ENCODE results near the gene OR4K5. TPM values are rescaled to one million over a fixed set of nuclear protein-coding genes. Genes with fewer than 3 reads are reported as not detected.
"Not testable (repeated sequence)": the region's sequence is repeated elsewhere in the genome, so short reads cannot be mapped to it uniquely, and the experiment has no call there.

OR4K5 gene
- total RNA-seq, 1 donor from 2014 or later = not detected

DNA sequence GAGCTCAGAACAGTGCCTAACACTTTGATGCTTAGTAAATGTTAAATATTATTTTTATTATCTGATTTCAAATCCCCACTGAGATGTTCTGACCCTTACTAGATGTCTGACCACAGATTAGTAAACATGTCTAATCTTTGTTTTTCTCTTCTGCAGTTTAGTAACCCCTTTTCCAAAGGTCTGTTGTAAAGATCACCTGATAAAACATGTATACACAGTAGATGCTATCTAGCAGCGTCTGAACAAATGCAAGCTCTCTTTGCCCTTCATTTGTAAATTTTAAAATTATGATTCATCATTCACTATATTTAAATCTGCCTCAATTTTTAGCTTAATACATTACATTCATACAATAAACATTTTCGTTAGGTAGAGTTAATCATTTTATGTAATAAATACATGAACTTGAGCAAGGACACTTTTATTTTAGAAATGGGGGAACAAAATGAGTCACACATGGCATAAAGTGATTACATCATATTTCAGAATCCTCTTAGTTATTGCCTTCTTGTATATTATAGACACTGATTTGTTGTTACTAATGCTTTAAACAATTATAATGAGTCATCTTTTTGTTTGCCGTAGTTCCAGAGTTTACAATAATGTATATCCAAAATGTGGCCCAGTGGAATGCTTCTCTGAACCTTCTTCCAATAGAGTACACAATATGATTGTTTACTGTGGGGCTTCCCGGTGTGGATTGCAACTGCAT is 1.7 kb upstream of the OR4K5 start:
- no peak overlapping the region for H3K4me3 ChIP-seq (ENCODE audit: low read depth, low read length)
- TF ChIP-seq, protein P1, sequence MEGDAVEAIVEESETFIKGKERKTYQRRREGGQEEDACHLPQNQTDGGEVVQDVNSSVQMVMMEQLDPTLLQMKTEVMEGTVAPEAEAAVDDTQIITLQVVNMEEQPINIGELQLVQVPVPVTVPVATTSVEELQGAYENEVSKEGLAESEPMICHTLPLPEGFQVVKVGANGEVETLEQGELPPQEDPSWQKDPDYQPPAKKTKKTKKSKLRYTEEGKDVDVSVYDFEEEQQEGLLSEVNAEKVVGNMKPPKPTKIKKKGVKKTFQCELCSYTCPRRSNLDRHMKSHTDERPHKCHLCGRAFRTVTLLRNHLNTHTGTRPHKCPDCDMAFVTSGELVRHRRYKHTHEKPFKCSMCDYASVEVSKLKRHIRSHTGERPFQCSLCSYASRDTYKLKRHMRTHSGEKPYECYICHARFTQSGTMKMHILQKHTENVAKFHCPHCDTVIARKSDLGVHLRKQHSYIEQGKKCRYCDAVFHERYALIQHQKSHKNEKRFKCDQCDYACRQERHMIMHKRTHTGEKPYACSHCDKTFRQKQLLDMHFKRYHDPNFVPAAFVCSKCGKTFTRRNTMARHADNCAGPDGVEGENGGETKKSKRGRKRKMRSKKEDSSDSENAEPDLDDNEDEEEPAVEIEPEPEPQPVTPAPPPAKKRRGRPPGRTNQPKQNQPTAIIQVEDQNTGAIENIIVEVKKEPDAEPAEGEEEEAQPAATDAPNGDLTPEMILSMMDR (IDR thresholded peaks at IDR 0.05; ENCODE audit: insufficient read depth, low read length, poor library complexity, severe bottlenecking) = no peak
- DNase-seq (ENCODE audit: low read depth) = no peak
- H3K27me3 ChIP-seq (ENCODE audit: control insufficient read depth, insufficient read depth, low read length) = no peaks in the 10 kb centered on the region
- H3K36me3 ChIP-seq (ENCODE audit: control insufficient read depth, insufficient read depth, low read length) = no peaks in the 10 kb centered on the region

DNA sequence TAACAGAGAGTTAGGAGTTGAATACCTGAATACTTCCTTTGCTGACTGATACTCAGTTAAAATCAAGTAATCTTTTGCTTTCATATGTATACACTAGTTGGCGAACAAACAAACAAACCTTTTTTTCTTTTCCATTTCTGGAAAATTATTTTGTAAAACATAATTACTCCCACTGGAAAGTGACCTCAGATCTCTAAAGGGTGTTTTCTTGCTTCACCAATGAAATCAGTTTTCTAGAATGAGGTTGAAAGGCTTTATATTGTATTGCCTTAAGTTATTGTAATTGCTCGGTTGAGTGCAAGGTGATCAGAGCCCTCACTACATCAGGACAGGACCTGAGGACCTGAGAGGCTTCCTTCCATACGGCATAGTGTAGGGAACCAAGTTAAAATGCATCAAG is 10.2 kb downstream of the OR4K5 start, which contains the start of gene OR4K1:
Gene OR4K1, plus strand, starts transcription at position 301 of the 400 bp plus-strand sequence. CDS start 4,750 bp downstream, outside the sequence.
- Histone ChIP-seq H3K27me3 (ENCODE audit: control insufficient read depth, insufficient read depth, low read length) (no peaks in the 10 kb centered on the region), H3K4me3 (ENCODE audit: low read depth, low read length) (no peak within 1 kb of the TSS), H3K36me3 (ENCODE audit: control insufficient read depth, insufficient read depth, low read length) (no peaks in the 10 kb centered on the region)
- no peak for DNase-seq (ENCODE audit: low read depth)
- TF ChIP-seq, protein P1 (IDR thresholded peaks at IDR 0.05; ENCODE audit: insufficient read depth, low read length, poor library complexity, severe bottlenecking) = no peak

DNA sequence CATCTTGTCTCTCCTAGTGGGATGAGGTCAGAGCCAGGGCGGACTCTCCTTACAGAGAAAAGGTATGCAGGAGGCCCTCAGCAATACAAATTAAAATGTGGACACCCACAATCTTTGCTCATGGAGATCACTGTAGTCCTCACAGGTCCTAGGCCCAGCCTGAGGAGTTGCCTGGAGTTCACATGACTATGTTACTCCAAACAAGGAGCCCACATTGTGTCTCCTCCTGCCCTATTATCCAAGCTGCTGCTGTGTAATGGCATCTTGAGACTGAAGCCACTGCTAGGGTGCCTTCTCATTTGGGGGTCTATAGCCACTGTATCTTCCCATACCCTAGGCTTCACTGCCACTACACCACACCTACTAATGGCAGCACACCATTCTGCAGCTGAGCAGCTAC is 21.3 kb downstream of the OR4K5 start:
- no peak overlapping the region for H3K4me3 ChIP-seq (ENCODE audit: low read depth, low read length)
- H3K27me3 ChIP-seq (ENCODE audit: control insufficient read depth, insufficient read depth, low read length) = no peaks in the 10 kb centered on the region
- TF ChIP-seq, protein P1 (IDR thresholded peaks at IDR 0.05; ENCODE audit: insufficient read depth, low read length, poor library complexity, severe bottlenecking) = no peak
- no peaks in the 10 kb centered on the region for H3K36me3 ChIP-seq (ENCODE audit: control insufficient read depth, insufficient read depth, low read length)
- DNase-seq (ENCODE audit: low read depth) = no peak

DNA sequence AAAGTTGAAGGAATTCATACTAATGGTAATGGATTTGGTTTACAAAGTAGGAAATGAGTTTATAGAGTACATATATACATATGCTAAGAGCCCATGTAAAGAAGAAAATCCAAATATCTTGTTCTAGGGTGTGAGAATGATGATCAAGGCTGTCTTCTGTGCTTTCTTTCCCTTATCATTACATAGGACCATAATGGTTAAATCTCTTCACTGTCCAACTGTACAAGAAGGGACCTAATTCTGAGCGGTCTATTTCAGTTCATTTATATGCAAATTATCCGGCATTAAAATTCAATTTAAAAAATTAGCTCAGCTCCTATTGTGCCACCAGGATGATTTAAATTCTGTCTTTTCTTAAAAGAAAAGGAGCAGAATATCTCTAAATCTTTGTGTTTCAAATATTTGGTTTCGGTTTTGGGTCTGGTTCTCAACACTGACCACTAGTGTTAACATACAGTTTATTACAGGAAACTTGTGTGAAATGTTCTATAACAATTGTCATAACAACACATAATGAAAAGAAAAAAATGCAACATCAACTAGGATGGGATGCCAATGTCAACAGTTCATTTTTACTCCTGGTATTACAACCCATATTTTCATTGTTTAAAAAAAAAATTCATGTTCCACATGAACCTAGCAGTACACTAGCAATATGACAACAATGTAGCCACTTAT is 27.1 kb downstream of the OR4K5 start:
- Histone ChIP-seq H3K27me3 (ENCODE audit: control insufficient read depth, insufficient read depth, low read length) (no peaks in the 10 kb centered on the region), H3K36me3 (ENCODE audit: control insufficient read depth, insufficient read depth, low read length) (no peaks in the 10 kb centered on the region), H3K4me3 (ENCODE audit: low read depth, low read length) (no peak overlapping the region)
- TF ChIP-seq, protein P1 (IDR thresholded peaks at IDR 0.05; ENCODE audit: insufficient read depth, low read length, poor library complexity, severe bottlenecking) = no peak
- DNase-seq (ENCODE audit: low read depth) = no peak

DNA sequence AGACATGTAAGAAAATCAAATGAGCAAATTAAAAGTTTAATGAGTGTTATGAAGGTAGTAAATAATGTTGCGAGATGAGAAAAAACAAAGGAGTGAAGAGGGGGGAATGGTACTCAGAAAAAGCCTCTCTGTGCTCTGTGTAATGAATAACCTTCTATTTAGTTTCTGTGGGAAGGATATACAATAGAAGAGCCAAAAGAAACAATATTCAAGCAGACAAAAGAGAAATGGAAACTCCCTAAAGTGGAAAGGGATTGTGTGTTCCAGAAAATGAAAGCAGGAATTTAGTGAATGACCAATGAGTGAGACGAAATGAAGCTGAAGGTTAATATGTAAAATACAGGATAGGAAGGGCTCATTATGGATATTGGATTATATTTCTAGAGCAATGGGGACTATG is 28.8 kb downstream of the OR4K5 start:
- DNase-seq (ENCODE audit: low read depth) = no peak
- no peaks in the 10 kb centered on the region for H3K27me3 ChIP-seq (ENCODE audit: control insufficient read depth, insufficient read depth, low read length)
- TF ChIP-seq, protein P1 (IDR thresholded peaks at IDR 0.05; ENCODE audit: insufficient read depth, low read length, poor library complexity, severe bottlenecking) = no peak

DNA sequence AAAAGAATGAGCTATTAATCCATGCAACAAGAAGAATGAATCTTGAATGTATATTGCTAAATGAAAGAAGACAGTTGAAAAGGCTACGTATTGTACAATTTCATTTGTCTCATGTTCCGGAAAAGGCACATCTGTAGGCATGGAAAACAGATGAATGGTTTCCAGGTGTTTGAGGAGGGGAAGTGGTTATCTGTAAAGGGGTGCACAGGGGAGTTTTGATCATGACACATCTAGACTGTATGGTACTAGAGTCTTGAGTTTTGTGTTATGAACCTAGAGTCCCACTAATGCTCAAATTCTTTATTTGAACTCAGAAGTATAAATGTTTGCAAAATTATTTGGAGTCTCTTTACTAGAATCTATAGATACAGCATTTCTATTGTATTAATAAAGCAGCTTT is 49.3 kb downstream of the OR4K5 start:
- not testable (repeated sequence) for H3K4me3 ChIP-seq (ENCODE audit: low read depth, low read length); H3K36me3 ChIP-seq (ENCODE audit: control insufficient read depth, insufficient read depth, low read length); DNase-seq (ENCODE audit: low read depth); H3K27me3 ChIP-seq (ENCODE audit: control insufficient read depth, insufficient read depth, low read length)

More for the DNA sequence above, 28.8 kb downstream of the OR4K5 start:
- H3K4me3 ChIP-seq (ENCODE audit: low read depth, low read length) = no peak overlapping the region
- H3K36me3 ChIP-seq (ENCODE audit: control insufficient read depth, insufficient read depth, low read length) = no peaks in the 10 kb centered on the region

Other genes with a start within 250 kb of the OR4K5 start
- not detected in 2 replicates for gene OR11H2, start 206.7 kb upstream of the OR4K5 start, total RNA-seq
- not detected in 2 replicates for gene OR4Q3, start 177.0 kb upstream of the OR4K5 start, total RNA-seq
- gene OR4M1, start 147.1 kb upstream of the OR4K5 start, total RNA-seq = not detected in 2 replicates
- not detected in 2 replicates for gene OR4N2, start 116.8 kb upstream of the OR4K5 start, total RNA-seq
- gene OR4K2, start 45.5 kb upstream of the OR4K5 start, total RNA-seq = not detected in 2 replicates
- not detected in 2 replicates for gene OR4K1, start 10.3 kb downstream of the OR4K5 start, total RNA-seq
- gene OR4K15, start 55.0 kb downstream of the OR4K5 start, total RNA-seq = not detected in 2 replicates
- gene OR4Q2, start 81.6 kb downstream of the OR4K5 start, total RNA-seq = not detected in 2 replicates
- gene OR4K14, start 98.7 kb downstream of the OR4K5 start, total RNA-seq = not detected in 2 replicates
- not detected in 2 replicates for gene OR4K13, start 115.4 kb downstream of the OR4K5 start, total RNA-seq
- gene OR4L1, start 139.4 kb downstream of the OR4K5 start, total RNA-seq = not detected in 2 replicates
- gene OR4K17, start 190.1 kb downstream of the OR4K5 start, total RNA-seq = not detected in 2 replicates
- not detected in 2 replicates for gene OR4N5, start 218.2 kb downstream of the OR4K5 start, total RNA-seq

Data from kidney epithelial cell (primary cell).